Inflammatory macrophage (primary cell): Measurements from ENCODE around the gene ANGEL1.

Source experiments
- DNase-seq, 2 donors: peaks; one replicate each; pipeline ENCODE4 v3.0.0-alpha.2; 2020 to 2022

Gene ANGEL1

DNA sequence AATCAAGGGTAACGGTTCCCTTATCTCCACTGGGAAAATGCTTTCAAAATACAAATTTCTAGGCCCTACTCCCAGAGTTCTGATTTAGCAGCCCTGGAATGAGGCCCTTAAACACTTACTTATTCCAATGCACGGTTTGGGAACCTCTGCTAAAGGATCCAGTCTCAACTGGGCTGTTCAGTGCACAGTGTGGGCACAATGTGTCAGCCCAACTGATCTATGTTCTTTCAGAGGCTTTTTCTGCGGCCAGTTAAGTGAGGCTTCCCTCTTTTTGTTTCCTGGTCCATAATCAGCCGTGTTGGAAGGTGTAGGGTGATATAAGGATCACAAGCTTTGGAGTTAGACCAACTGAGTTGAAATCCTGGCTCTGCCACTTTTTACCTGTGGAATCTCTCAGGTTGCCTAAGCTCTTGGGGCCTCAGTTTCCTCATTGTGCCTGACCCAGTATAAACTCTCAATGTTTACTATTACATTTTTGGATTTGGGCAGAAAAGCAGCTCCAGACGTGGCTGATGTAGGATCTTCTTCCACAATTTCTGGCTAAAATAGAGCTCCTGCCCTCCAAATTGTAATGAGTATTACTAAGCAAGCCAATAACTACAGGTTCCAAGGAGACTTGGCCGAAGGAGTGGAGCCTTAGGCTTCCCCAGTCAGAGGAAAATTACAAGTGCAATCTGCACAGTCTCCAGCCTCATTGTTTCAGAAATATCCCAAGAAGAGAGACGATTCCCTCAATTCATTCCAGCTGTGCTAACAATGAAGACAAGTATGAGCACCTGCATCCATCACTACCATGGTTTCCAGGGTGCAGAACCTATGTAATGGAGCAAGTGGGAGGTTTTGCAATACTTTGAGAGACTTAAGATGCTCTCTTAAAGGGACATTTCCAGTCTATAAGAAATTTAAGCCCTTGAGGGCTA is 2.3 kb upstream of the ANGEL1 start:
- no peak for DNase-seq

- no peak for DNase-seq
Observed at GRCh38 chr14:76812093-76812421, 625 bp downstream of the ANGEL1 start.

- no peak for DNase-seq
Observed at GRCh38 chr14:76811561-76811960, 1.1 kb downstream of the ANGEL1 start.

- peak; percentile 74 to 85 for DNase-seq
Observed at GRCh38 chr14:76810953-76811400, 1.7 kb downstream of the ANGEL1 start.

DNA sequence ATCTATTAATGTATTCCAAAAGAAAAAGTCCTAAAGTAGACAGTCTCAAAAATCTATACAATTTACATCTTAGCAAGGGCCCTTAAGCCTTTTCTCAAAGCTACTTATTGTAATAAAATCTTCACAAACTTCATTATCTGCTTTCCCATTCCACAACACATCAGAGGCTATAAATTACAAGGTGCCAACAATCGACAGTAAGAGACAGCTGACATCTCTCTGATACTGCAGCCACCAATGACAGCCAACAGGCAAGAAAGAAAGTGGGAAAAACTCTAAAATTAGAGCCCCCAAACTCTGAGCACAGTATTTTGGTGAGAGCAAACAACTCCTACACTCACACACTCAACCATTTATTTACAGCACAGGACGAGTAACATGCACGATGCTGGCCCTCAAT is 2.2 kb downstream of the ANGEL1 start:
- no peak for DNase-seq

GRCh38 chr14:76808990-76809389 is 3.7 kb downstream of the ANGEL1 start:
- DNase-seq: no peak

DNA sequence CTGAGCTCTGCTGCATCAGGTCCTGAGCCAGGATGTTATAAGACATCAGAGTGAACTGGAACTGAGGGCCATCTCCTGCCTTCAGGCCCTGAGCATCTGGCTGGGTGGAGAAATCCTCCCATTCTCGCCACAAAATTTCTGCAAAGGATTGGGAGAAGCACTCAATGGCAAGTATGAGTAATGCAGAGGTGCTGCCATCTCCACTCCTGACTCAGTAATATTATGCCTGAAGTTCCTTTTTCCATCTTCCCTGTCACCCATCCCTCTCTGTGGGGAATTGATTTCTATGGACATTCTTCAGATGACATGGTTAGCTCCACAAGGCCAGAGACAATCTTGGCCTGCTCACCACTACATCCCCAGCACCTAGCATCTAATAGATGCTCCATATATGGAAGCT is 4.7 kb downstream of the ANGEL1 start:
- peak; percentile 24 to 54 for DNase-seq

DNA sequence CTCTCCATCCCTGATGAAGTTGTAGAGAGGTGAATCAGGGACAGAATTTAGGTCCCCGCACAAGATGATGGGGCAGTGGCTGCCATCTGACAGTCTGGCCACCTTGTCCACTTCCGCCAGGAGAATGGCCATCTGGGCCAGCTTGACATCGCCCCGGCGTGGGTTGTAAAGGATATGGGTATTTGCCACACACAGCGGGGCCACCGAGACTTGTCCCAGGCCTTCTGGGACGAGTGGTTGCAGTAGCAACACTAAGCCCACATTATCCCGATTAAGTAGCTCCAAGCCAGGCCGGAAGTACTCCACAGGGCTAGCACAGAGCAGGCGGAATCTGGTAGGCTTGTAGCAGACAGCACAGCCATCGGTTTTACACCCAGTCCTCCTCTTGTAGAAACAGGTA is 6.2 kb downstream of the ANGEL1 start:
- DNase-seq: no peak

DNA sequence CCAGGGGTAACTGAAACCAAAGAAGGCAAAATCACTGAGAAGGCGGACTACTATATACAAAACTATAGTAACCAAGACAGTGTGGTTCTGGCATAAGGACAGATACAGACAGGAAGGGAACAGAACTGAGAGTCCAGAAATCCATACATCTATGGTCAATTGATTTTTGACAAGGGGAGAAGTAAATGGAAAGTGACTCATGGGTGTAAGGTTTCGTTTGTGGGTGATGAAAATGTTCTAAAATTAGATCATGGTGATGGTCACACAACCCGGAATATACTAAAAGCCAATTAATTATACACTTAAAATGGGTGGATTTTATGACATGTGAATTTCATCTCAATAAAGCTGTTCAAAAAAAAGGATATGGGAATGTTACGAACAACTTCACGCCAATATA is 18.7 kb downstream of the ANGEL1 start:
- no peak for DNase-seq

GRCh38 chr14:76793324-76793723 is 19.4 kb downstream of the ANGEL1 start:
- DNase-seq: no peak

- no peak for DNase-seq
Observed at GRCh38 chr14:76792422-76792821, 20.3 kb downstream of the ANGEL1 start.

DNA sequence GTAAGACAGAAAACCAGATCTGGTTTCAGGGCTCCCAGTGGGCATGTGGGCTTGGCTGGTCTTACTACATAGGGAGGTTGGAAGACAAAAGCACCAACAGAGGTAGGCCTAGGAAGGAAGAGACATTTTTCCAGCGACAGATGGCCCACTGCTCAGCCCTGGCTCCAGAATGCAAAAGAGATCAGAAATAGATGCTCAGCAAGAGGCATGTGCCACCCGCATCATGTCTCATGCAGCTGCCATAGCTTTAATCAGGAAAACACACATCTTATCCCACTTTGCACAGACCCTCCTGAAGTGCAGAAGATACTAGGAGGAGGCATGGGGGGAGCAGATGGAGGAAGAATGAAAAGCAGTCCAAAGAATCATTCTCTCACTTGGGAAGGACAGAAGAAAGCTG is 26.1 kb downstream of the ANGEL1 start:
- no peak for DNase-seq

DNA sequence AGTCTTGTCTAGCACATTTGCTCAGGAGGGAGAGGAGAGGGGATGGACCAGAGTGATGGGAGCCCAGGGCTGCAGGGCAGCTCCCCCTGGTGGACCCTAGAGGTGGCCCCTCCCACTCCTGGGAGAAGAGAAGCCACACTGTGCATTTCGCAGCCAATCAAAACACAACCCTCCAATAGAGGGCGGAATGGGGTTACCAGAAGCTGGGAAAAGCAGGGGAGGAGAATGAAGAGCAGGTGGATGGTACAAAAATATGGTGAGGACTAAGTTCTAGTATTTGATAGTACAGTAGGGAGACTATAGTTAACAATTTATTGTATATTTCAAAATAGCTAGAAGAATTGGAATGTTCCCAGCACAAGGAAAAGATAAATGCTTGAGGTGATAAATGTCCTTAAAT is 27.8 kb downstream of the ANGEL1 start:
- peak; percentile 81 to 84 for DNase-seq

- DNase-seq: no peak
Observed at GRCh38 chr14:76784266-76784874, 28.3 kb downstream of the ANGEL1 start.

GRCh38 chr14:76782885-76783566 is 29.7 kb downstream of the ANGEL1 start:
- no peak for DNase-seq

DNA sequence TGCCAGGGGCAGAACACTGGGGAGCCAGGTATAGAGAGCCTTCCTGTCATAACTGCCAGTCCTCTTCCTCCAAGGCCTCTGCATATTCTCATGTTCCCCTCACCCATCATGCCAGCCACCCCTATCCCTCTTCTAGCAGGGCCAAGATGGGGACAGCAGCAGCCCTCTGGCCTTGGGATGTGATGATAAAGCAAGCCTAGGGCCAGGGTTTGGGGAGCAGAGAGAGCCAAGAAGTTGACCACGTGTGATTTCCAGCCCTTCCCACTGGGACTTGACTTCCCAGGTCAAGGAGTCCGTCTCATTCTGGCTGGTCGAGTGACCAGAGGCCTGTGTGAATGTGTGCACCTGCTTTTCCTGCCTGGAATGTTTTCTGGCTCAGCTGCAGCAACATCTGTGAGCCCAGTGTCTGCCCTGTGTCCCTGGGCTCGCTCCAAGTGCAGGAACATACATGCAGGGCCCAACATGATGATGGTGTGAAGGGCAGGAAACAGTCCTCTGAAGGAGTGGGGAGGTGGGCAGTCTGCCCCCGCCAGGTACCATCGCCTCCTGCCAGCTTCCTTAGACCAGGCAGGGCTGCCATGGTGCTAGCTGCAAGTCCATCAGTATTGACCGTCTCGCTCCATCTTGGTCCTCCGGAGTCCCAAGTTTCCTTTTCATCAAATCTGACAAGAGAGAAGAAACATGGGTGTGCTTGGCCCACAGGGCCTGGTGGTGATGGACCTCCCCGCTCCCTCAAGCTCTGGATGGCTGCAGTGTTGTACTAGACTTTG is 30.4 kb downstream of the ANGEL1 start:
- DNase-seq: no peak

- no peak for DNase-seq
Observed at GRCh38 chr14:76781648-76782051, 31.0 kb downstream of the ANGEL1 start.

GRCh38 chr14:76780875-76781647 is 31.6 kb downstream of the ANGEL1 start:
- DNase-seq: no peak

DNA sequence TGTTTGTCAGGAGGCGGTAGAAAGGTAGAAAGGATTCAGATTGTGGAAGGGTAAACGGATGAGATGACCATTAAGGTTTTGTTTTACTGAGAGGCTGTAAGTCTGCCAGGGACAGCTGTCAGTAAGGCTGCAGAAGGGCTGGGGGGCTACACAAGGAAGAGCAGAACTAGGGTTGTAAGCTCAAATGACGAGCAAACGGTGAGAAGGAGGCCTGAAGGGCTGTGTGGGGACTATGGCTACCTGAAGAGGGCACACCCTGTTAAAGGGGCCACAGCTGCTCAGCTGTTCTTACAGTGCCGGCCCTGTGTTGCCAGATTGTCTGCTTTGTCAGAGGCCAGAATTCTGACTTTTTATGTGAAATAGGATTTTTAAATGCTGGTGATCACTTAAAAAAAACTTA is 32.3 kb downstream of the ANGEL1 start:
- no peak for DNase-seq

- no peak for DNase-seq
Observed at GRCh38 chr14:76780058-76780345, 32.7 kb downstream of the ANGEL1 start.

DNA sequence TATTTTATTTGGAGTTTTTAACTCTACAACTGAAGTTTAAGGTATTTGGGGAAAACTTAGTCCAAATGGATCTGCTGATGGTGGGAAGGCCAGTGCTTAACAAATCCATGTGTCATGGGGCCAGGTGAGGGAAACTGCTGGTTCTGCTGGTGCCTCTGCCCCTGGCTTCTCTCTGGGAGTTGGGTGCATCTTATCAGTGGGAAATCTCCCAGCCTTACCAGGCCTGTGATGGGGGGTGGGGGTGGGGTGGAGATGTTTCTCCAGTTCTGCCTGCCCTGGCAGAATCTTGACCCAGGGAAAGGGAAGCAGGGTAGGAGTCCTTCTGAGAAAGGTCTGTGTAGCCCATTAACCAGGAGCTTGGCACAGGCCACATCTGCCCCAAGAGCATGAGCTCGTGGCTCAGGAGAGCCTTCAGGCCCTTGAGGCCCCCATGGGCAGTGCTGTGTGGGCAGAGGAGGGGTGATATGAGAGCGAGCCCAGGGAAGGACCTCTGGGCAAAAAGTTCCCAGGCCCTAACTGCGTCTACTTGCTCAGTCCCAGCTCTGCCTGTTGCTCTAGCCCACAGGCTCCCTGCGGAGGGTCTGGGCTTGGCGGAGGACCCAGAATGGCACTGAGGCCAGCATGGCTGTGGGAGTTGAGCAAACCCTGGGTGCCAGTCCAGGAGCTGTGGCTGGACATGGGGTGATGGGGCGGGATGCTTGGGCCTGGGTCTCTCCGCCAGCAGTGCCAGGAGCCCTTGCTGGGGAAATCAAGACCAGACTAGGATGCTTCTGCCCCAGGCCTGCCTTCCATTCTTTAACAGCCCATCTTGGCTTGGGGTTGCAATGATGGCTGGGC is 33.2 kb downstream of the ANGEL1 start:
- DNase-seq: no peak
